ENCODE data around the gene LRRC7. TPM values are rescaled to one million over a fixed set of nuclear protein-coding genes. Genes with fewer than 3 reads are reported as not detected.

LRRC7 gene
- total RNA-seq, 1 experiment from 2014 or later: 0.14 TPM

- CTCF ChIA-PET: no interaction called here
Measured at GRCh38 chr1:70072231-70072751, 504.6 kb downstream of the LRRC7 start.

DNA sequence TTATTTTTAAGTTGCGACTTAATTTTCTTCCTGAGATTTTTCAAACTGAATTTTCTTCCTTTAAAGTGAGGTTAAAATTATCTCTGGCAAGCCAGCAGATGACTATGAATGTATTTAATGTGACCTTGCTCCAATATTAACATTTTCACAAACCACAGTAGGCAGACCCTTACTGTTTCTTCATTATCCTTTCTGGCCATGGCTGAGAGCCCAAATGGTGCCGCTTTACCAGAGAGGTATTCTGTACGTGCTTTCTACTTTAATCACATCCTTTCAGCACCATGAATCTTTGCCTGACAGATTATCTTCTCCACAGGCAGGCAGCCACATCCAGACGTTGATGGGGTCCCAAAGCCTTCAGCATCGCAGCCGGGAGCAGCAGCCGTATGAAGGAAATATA is 508.0 kb downstream of the LRRC7 start:
- Mint-ChIP-seq H3K27ac (ENCODE audit: unreplicated experiment) (no peak overlapping the region), H3K36me3 (ENCODE audit: insufficient read depth, unreplicated experiment) (no peaks in the 10 kb centered on the region), H3K4me1 (ENCODE audit: low read depth, unreplicated experiment) (no peaks in the 10 kb centered on the region), H3K27me3 (ENCODE audit: unreplicated experiment) (no peaks in the 10 kb centered on the region), H3K9me3 (ENCODE audit: low read depth, unreplicated experiment) (no peaks in the 10 kb centered on the region), H3K4me3 (ENCODE audit: low read depth, unreplicated experiment) (no peak overlapping the region)
- intact Hi-C loops (cut with micrococcal nuclease; ENCODE audit: unreplicated experiment): no loop called here
- CTCF ChIA-PET: no interaction called here
- no peak for TF ChIP-seq CTCF (IDR thresholded peaks at IDR 0.05; ENCODE audit: unreplicated experiment)
- BruUV-seq (replicated peaks): no TSS peak
- no peak for DNase-seq

More at GRCh38 chr1:70072231-70072751, 504.6 kb downstream of the LRRC7 start:
- DNase-seq: no peak
- Mint-ChIP-seq H3K27me3 (ENCODE audit: unreplicated experiment) (no peaks in the 10 kb centered on the region), H3K9me3 (ENCODE audit: low read depth, unreplicated experiment) (peaks cover 3% of the 10 kb centered on the region), H3K4me3 (ENCODE audit: low read depth, unreplicated experiment) (no peak overlapping the region), H3K36me3 (ENCODE audit: insufficient read depth, unreplicated experiment) (no peaks in the 10 kb centered on the region), H3K27ac (ENCODE audit: unreplicated experiment) (no peak overlapping the region), H3K4me1 (ENCODE audit: low read depth, unreplicated experiment) (no peaks in the 10 kb centered on the region)
- no TSS peak for BruUV-seq (replicated peaks)
- intact Hi-C loops (cut with micrococcal nuclease; ENCODE audit: unreplicated experiment): no loop called here
- TF ChIP-seq CTCF (IDR thresholded peaks at IDR 0.05; ENCODE audit: unreplicated experiment): no peak

DNA sequence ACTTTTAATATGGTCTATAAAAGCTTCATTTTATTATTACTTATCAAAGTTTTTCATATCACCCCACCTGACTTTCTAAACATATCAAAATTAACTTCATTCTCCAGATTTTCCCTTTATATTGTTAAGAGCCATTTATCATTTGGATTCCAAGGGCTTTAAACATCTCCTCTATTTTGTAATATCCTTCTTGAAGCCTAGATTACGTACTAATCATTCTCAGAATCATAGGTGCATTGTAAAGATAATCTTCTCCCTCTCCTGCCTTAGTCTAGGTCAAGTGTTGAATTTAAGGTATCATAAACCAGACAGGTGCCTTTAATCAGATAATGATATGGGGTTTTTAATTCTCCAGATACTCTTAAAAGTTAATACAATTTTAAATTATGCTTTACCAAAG is 509.3 kb downstream of the LRRC7 start:
- H3K27me3 Mint-ChIP-seq (ENCODE audit: unreplicated experiment): no peaks in the 10 kb centered on the region
- H3K27ac Mint-ChIP-seq (ENCODE audit: unreplicated experiment): no peak overlapping the region
- CTCF ChIA-PET: no interaction called here
- TF ChIP-seq CTCF (IDR thresholded peaks at IDR 0.05; ENCODE audit: unreplicated experiment): no peak
- no peaks in the 10 kb centered on the region for H3K36me3 Mint-ChIP-seq (ENCODE audit: insufficient read depth, unreplicated experiment)
- H3K4me1 Mint-ChIP-seq (ENCODE audit: low read depth, unreplicated experiment): no peaks in the 10 kb centered on the region
- BruUV-seq (replicated peaks): no TSS peak
- no peak for DNase-seq
- intact Hi-C loops (cut with micrococcal nuclease; ENCODE audit: unreplicated experiment): no loop called here
- H3K9me3 Mint-ChIP-seq (ENCODE audit: low read depth, unreplicated experiment): no peaks in the 10 kb centered on the region
- no peak overlapping the region for H3K4me3 Mint-ChIP-seq (ENCODE audit: low read depth, unreplicated experiment)

DNA sequence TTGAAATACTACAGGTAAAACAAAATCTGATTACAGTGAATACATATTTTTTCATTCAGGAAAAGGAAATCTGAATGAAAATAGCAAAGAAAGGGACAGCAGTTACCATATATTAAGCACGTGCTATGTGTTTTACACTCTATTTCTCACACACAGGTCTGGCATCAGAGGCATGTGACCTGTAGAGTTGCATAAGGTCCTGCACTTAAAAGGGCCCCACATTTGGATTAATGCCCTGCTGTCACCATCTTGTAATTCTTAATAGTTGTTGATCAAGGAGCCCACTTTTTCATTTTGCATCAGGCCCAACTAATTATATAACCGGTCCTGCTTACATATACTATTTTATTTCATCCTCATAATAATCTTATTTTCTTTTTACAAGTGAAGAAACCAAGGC is 511.8 kb downstream of the LRRC7 start:
- Mint-ChIP-seq H3K9me3 (ENCODE audit: low read depth, unreplicated experiment) (no peaks in the 10 kb centered on the region), H3K4me1 (ENCODE audit: low read depth, unreplicated experiment) (no peaks in the 10 kb centered on the region), H3K27ac (ENCODE audit: unreplicated experiment) (no peak overlapping the region), H3K36me3 (ENCODE audit: insufficient read depth, unreplicated experiment) (no peaks in the 10 kb centered on the region), H3K27me3 (ENCODE audit: unreplicated experiment) (no peaks in the 10 kb centered on the region), H3K4me3 (ENCODE audit: low read depth, unreplicated experiment) (no peak overlapping the region)
- BruUV-seq (replicated peaks): no TSS peak
- no peak for TF ChIP-seq CTCF (IDR thresholded peaks at IDR 0.05; ENCODE audit: unreplicated experiment)
- intact Hi-C loops (cut with micrococcal nuclease; ENCODE audit: unreplicated experiment): no loop called here
- CTCF ChIA-PET: no interaction called here
- no peak for DNase-seq
